GM21423 (cell line): ENCODE data around the gene HBP1.
A peak's percentile ranks its signal among the peaks of the same experiment; 100 is the strongest.
"Not testable (repeated sequence)": the region's sequence is repeated elsewhere in the genome, so short reads cannot be mapped to it uniquely, and the experiment has no call there.

Source experiments
- ATAC-seq: cut with Tn5 transposase; IDR thresholded peaks from one replicate; pipeline ENCODE4 v1.9.1; 2021; ENCODE audit warnings: mild to moderate bottlenecking, moderate library complexity; ENCODE audit not compliant: unreplicated experiment

The HBP1 gene

GRCh38 chr7:107152011-107152410 lies 16.8 kb upstream of the HBP1 start:
- ATAC-seq, result no peak

- no peak for ATAC-seq
These were observed 14.0 kb upstream of the HBP1 start for GRCh38 chr7:107154826-107155225.

GRCh38 chr7:107155726-107156125 lies 13.1 kb upstream of the HBP1 start:
- ATAC-seq, result not testable (repeated sequence)

GRCh38 chr7:107157091-107157490 lies 11.7 kb upstream of the HBP1 start:
- ATAC-seq, result no peak

DNA sequence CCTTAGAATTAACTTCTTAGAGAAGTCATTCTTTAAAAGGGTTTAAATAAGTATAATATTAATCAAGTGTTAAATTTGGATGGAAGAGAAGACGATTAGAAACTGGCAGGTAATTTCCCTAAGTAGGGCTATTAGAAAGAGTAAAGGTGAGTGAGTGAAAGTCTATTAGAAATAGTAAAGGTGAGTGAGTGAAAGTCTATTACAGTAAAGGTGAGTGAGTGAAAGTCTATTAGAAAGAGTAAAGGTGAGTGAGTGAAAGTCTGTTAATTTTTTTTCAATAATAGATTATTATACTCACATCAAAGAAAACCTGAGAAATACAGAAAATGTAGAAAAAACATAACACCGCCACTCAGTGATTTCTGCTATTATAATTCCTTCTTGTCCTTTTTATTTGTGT lies 10.8 kb upstream of the HBP1 start:
- no peak for ATAC-seq

- ATAC-seq, result no peak
These were observed 8.4 kb upstream of the HBP1 start for GRCh38 chr7:107160389-107160788.

DNA sequence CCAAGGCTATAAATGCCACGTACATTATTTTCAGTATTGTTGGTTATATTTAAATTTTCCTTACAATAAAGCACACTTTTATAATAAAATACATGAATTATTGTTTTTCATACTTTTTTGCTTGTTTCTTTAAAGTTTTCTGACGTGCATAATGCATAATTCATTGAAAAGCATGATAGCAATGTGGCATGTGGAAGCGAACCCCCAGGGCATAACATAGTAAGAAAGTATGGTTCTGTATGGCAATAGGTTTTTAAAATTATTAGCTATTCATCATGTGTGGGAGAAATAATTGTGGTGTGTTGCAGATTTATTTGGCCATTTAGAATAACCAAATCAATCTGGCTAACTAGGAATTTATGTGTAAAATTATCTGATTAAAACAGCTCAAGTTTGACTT lies 7.4 kb upstream of the HBP1 start:
- ATAC-seq, result no peak

DNA sequence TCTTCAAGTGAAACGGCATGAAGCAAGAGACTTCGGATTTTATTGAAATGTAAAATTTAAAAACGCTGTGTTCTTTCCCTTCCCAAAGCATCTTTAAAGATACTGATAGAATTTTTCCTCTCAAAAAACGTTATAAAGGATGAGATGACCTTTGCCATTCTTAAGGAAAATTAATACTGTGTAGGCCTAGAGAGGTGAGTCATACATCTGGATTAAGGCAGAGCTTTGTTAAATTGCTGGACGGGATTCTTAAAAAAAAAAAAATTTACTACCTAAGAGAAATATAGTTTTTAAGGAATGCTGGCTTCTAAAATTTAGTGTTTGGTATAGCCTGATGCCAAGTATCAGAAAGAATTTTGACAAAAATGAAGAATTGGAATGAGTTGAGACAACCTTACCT lies 6.3 kb upstream of the HBP1 start:
- no peak for ATAC-seq

- ATAC-seq, result no peak
These were observed 4.7 kb upstream of the HBP1 start for GRCh38 chr7:107164092-107164491.

- no peak for ATAC-seq
These were observed 3.5 kb upstream of the HBP1 start for GRCh38 chr7:107165341-107165740.

DNA sequence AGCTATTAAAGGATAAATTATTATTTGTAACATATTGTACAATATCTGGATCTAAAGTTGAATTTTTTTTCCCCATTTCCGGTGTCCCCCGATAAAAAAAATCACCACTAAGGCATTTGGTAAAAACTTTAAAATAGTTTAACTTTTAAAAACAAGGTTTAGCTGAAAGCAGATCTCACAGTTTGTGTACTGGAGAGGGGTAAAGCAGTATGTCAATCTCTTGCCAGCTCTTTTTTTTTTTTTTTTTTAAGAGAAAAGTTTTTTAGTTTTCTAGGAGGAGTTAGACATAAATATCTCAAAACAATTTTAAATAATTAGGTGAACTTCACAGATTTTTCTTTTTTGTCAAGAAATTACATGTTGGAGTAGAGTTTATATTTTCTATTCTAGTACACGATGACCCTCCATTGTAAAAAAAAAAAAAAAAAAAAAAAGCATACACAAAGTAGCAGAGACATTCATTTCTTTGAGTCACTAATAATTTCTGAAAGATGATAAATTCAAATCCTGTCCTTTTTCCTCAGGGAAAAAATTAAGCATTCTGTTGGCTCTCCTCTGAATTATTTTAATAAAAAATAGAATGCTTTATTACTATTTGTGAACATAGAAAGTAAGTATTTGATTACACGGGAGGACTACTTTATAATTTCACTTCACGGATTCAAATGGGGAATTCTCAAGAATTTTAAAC lies 1.9 kb upstream of the HBP1 start:
- no peak for ATAC-seq

DNA sequence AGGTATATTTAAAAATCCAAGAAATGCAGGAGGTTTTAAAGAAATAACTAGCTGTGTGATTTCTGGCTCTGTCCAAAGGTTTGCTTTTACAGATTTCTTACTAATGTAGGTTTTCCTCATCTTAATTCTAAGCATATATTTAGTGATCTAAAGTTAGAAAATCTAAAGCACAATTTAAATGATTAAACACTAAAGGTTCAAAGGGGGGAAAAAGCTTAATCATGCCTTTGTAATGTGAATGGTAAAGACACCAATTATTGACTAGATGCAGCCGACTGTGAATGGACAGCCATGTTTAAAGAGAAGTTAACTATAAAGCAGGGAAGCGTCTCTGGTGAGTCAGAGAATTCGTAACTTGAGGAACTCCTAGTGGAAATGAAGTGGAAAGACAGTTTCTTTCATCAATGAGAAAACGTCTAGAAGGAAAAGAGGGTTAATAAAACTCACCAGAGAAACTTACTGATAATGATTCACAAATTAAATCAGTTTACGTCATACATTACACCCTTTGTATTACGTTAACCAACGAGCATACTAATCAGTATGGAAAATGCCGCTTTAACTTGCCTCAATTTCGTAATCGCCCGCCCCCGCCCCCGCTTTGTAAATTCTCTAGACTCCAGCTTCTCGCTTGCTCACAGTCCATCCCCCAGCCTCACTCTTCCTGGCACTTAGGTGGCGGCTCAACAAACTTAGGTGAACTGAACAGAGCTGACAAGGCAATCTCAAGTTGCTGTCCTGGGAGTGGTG lies 1.1 kb upstream of the HBP1 start:
- ATAC-seq, result no peak

GRCh38 chr7:107169120-107170050 lies 582 bp downstream of the HBP1 start:
- peak; percentile 26 for ATAC-seq

GRCh38 chr7:107170051-107170915 lies 1.5 kb downstream of the HBP1 start:
- ATAC-seq, result no peak

- no peak for ATAC-seq
These were observed 2.7 kb downstream of the HBP1 start for GRCh38 chr7:107171496-107171895.

GRCh38 chr7:107172276-107173032 lies 3.7 kb downstream of the HBP1 start:
- ATAC-seq, result no peak

- ATAC-seq, result no peak
These were observed 4.4 kb downstream of the HBP1 start for GRCh38 chr7:107173191-107173590.

DNA sequence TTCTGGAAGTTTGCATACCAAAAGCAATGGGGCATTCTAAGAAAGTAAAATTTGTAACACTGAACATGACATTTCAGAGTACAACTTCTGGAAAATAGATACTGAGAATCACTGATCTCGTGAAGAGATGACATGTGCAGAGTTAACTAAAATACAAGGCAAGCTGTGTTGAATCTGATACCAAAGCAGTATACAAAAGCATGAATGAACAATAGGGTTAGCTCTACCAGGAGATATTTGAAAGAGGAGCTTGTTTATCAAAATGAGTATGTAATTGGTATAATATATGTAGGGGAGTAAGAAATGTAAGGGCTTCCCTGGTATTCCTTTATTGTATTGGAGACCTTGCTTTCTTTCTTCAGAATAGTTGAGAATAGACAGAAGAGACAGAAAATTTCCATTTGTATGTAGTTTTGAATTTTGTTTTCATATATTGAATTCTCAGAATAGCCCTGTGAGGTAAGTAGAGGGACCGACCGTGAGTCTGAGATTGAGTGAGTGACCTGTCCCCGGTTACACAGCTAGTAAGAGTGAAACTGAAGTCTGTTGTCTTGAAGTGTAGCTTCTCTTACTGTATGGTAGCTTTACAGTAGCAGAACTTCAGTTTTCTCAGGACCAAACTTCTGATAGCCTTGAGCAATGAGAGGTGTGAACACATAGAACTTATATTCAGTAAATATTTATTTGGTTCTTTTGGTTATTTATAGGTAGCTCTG lies 5.0 kb downstream of the HBP1 start:
- peak; percentile 42 for ATAC-seq
